A673 (cell line): ENCODE measurements around the gene NIFK.

Source experiments
- EZH2 ChIP-seq: fragments of 200-600 bp; sonication (generic); IDR thresholded peaks from 2 replicates; pipeline ENCODE4 v1.6.1; 2017; ENCODE audit warnings: borderline replicate concordance, low read depth, mild to moderate bottlenecking, mixed read lengths, antibody characterized with exemption, low read length; ENCODE audit not compliant: poor library complexity, severe bottlenecking
- TF ChIP-seq, protein P1 (sequence below): fragments of 300-800, 200-600 bp; sonication (generic); conservative IDR thresholded peaks from 2 replicates; pipeline ENCODE4 v1.5.1; 2017; ENCODE audit warnings: low read depth, mild to moderate bottlenecking, antibody characterized with exemption, low read length, moderate library complexity, mixed read lengths

DNA sequence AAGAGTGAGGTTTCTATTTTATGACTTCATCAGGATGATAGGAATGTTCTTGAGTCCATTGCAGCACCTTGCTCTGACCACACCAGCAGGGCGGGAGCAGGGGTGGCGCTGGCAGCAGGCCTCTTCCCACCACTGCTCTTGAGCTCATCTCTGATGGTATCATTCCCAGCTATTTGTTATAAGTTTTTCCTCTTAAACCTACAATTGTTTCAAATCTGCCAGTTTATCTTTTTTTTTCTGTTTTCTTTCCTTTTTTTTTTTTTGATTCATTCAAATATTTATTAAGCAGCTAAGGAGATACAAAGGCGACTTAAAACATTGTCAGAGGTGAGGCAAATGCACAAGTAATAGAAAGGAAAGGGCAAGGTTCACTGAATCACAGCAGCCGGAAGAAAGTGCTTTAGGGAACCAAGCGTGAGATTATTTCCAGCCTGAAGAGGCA, 28.7 kb downstream of the NIFK start:
- TF ChIP-seq, protein P1, sequence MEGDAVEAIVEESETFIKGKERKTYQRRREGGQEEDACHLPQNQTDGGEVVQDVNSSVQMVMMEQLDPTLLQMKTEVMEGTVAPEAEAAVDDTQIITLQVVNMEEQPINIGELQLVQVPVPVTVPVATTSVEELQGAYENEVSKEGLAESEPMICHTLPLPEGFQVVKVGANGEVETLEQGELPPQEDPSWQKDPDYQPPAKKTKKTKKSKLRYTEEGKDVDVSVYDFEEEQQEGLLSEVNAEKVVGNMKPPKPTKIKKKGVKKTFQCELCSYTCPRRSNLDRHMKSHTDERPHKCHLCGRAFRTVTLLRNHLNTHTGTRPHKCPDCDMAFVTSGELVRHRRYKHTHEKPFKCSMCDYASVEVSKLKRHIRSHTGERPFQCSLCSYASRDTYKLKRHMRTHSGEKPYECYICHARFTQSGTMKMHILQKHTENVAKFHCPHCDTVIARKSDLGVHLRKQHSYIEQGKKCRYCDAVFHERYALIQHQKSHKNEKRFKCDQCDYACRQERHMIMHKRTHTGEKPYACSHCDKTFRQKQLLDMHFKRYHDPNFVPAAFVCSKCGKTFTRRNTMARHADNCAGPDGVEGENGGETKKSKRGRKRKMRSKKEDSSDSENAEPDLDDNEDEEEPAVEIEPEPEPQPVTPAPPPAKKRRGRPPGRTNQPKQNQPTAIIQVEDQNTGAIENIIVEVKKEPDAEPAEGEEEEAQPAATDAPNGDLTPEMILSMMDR: no peak
- no peak for TF ChIP-seq EZH2
